Osteoblast (primary cell): ENCODE measurements around the gene EYS. TPM values are rescaled to one million over a fixed set of nuclear protein-coding genes. Genes with fewer than 3 reads are reported as not detected.

ENCODE experiments used
- DNase-seq: peaks from one replicate; pipeline ENCODE4 v3.0.0; 2011; ENCODE audit warnings: low spot score, mixed read lengths; ENCODE audit not compliant: insufficient read length; ENCODE audit errors: missing footprints
- H2AFZ ChIP-seq: 2 replicates; pipeline ENCODE4 v1.6.0; 2011; ENCODE audit warnings: mild to moderate bottlenecking, low read length
- H3K27ac ChIP-seq: 2 replicates; pipeline ENCODE4 v1.5.1; 2011; ENCODE audit warnings: mild to moderate bottlenecking, low read depth, low read length, moderate library complexity
- H3K27me3 ChIP-seq: 2 replicates; pipeline ENCODE4 v1.6.0; 2012; ENCODE audit warnings: mild to moderate bottlenecking, control low read depth, inconsistent platforms, low read length, moderate library complexity; ENCODE audit not compliant: insufficient read depth
- H3K36me3 ChIP-seq: 2 replicates; pipeline ENCODE4 v1.5.1; 2011; ENCODE audit warnings: mild to moderate bottlenecking, low read length, control low read depth, moderate library complexity; ENCODE audit not compliant: insufficient read depth
- H3K4me1 ChIP-seq: 2 replicates; pipeline ENCODE4 v1.5.1; 2011; ENCODE audit warnings: mild to moderate bottlenecking, low read length, control low read depth, moderate library complexity; ENCODE audit not compliant: insufficient read depth
- H3K4me2 ChIP-seq: 2 replicates; pipeline ENCODE4 v1.6.0; 2011; ENCODE audit warnings: mild to moderate bottlenecking, low read length; ENCODE audit not compliant: insufficient read depth
- H3K4me3 ChIP-seq: fragments of 200-600 bp; sonication (generic); 3 replicates; pipeline ENCODE4 v1.5.1; 2012; ENCODE audit warnings: mild to moderate bottlenecking, low read length, inconsistent platforms; ENCODE audit not compliant: insufficient read depth
- H3K79me2 ChIP-seq: 2 replicates; pipeline ENCODE4 v1.6.0; 2012; ENCODE audit warnings: mild to moderate bottlenecking, low read length, control low read depth, inconsistent platforms; ENCODE audit not compliant: insufficient read depth
- H3K9me3 ChIP-seq: 2 replicates; pipeline ENCODE4 v1.5.1; 2011; ENCODE audit warnings: low read depth, low read length, control low read depth
- H4K20me1 ChIP-seq: 2 replicates; pipeline ENCODE4 v1.6.0; 2012; ENCODE audit warnings: mild to moderate bottlenecking, low read length, control low read depth; ENCODE audit not compliant: insufficient read depth
- CTCF ChIP-seq: IDR thresholded peaks from 2 replicates; pipeline ENCODE4 v1.5.1; 2011; ENCODE audit warnings: mild to moderate bottlenecking, low read depth, low read length, moderate library complexity; ENCODE audit errors: extremely low read depth
- total RNA-seq: library from RNA; depleted of rRNA; stranded (reverse); fragments of >200 nt; gene quantifications from 2 replicates; pipeline ENCODE4 v1.2.3, GENCODE V29; 2012

The EYS gene
- total RNA-seq, 1 donor, result under 0.01 TPM

GRCh38 chr6:64258752-64259151 is 1448.3 kb downstream of the EYS start:
- no peaks in the 10 kb centered on the region for H3K36me3 ChIP-seq
- H3K79me2 ChIP-seq, result no peaks in the 10 kb centered on the region
- H3K27me3 ChIP-seq, result no peaks in the 10 kb centered on the region
- H3K4me1 ChIP-seq, result no peaks in the 10 kb centered on the region
- H3K9me3 ChIP-seq, result no peaks in the 10 kb centered on the region
- no peak overlapping the region for H2AFZ ChIP-seq
- H4K20me1 ChIP-seq, result no peaks in the 10 kb centered on the region
- TF ChIP-seq CTCF, result no peak
- no peak overlapping the region for H3K4me2 ChIP-seq
- no peak for DNase-seq
- no peak overlapping the region for H3K4me3 ChIP-seq
- H3K27ac ChIP-seq, result no peak overlapping the region

GRCh38 chr6:64258302-64258701 is 1448.7 kb downstream of the EYS start:
- H3K36me3 ChIP-seq, result no peaks in the 10 kb centered on the region
- H3K9me3 ChIP-seq, result peaks cover 2% of the 10 kb centered on the region
- TF ChIP-seq CTCF, result no peak
- no peaks in the 10 kb centered on the region for H3K4me1 ChIP-seq
- no peak overlapping the region for H3K4me3 ChIP-seq
- no peak overlapping the region for H3K27ac ChIP-seq
- no peak for DNase-seq
- no peaks in the 10 kb centered on the region for H3K27me3 ChIP-seq
- H4K20me1 ChIP-seq, result no peaks in the 10 kb centered on the region
- H3K79me2 ChIP-seq, result no peaks in the 10 kb centered on the region
- H2AFZ ChIP-seq, result no peak overlapping the region
- no peak overlapping the region for H3K4me2 ChIP-seq

GRCh38 chr6:64257586-64257985 is 1449.4 kb downstream of the EYS start:
- no peaks in the 10 kb centered on the region for H3K79me2 ChIP-seq
- H3K27me3 ChIP-seq, result no peaks in the 10 kb centered on the region
- no peak overlapping the region for H3K27ac ChIP-seq
- H3K4me1 ChIP-seq, result no peaks in the 10 kb centered on the region
- no peaks in the 10 kb centered on the region for H4K20me1 ChIP-seq
- peaks cover 2% of the 10 kb centered on the region for H3K9me3 ChIP-seq
- H2AFZ ChIP-seq, result no peak overlapping the region
- no peak overlapping the region for H3K4me3 ChIP-seq
- TF ChIP-seq CTCF, result no peak
- no peaks in the 10 kb centered on the region for H3K36me3 ChIP-seq
- no peak for DNase-seq
- H3K4me2 ChIP-seq, result no peak overlapping the region

GRCh38 chr6:64256483-64256882 is 1450.5 kb downstream of the EYS start:
- H2AFZ ChIP-seq, result no peak overlapping the region
- no peaks in the 10 kb centered on the region for H3K79me2 ChIP-seq
- no peak for DNase-seq
- no peaks in the 10 kb centered on the region for H3K4me1 ChIP-seq
- H3K36me3 ChIP-seq, result no peaks in the 10 kb centered on the region
- H3K9me3 ChIP-seq, result peaks cover 2% of the 10 kb centered on the region
- H3K4me3 ChIP-seq, result no peak overlapping the region
- H3K27me3 ChIP-seq, result no peaks in the 10 kb centered on the region
- no peaks in the 10 kb centered on the region for H4K20me1 ChIP-seq
- H3K27ac ChIP-seq, result no peak overlapping the region
- no peak overlapping the region for H3K4me2 ChIP-seq
- TF ChIP-seq CTCF, result no peak
